ENCODE results near the gene NLK. TPM values are rescaled to one million over a fixed set of nuclear protein-coding genes. Genes with fewer than 3 reads are reported as not detected.
"Not testable (repeated sequence)": the region's sequence is repeated elsewhere in the genome, so short reads cannot be mapped to it uniquely, and the experiment has no call there.

The NLK gene
- total RNA-seq, 2 experiments from 2014 or later = 12.9 TPM

DNA sequence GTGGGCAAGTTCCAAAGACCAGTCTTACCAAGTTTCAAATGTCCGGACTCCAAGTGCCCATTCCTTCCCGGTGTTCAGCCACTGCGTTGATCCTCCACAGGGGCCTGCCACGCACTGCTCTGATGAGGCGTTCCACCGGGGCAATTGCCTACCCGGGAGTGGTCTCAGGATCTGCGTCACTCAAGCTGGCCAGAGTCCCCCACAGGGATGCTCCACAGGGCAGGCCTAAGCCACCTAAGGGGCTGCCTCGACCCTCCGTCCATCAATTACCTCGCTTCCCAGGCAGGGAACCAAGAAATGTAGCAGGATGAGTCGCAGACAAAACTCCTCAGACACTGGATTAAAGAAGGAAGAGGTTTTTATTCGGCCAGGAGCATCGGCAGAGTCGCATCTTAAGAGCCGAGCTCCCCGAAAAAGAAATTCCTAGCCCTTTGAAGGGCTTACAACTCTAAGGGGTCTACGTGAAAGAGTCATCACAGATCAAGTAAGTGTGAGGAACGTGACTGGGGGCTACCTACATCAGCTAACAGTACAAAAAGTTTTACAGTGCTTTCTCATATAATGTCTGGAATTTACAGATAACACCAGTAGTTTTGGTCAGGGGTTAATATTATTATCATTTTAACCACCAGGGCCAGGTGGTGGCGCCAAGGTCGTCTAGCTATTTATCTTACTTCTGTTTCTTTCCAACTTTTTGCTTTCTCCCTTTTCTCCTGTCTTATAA lies 196.2 kb downstream of the NLK start:
- CTCF ChIA-PET = interaction anchor here (2.4 kb wide), 1 partner anchor 13 kb away, joined by 7 read pairs; no protein-coding TSS in a partner anchor
- POLR2A ChIA-PET = not testable (repeated sequence)

DNA sequence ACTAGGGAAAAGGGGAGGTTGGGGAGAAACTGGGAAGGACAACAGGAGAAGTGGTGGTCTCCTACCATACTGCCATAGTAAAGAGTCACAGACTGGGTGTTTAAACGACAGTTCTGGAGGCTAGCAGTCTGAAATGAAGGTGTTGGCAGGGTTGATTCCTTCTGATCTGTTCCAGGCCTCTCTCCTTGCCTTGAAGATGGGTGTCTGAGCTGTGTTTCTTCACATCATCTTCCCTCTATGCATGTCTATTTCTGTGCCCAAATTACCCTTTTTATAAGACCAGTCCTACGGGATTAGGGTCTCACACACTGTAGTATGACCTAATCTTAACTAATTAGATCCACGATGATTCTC lies 196.8 kb downstream of the NLK start:
- ChIA-PET CTCF (interaction anchor here (2.4 kb wide), 1 partner anchor 12 kb away, joined by 7 read pairs; no protein-coding TSS in a partner anchor), POLR2A (no interaction called here)

DNA sequence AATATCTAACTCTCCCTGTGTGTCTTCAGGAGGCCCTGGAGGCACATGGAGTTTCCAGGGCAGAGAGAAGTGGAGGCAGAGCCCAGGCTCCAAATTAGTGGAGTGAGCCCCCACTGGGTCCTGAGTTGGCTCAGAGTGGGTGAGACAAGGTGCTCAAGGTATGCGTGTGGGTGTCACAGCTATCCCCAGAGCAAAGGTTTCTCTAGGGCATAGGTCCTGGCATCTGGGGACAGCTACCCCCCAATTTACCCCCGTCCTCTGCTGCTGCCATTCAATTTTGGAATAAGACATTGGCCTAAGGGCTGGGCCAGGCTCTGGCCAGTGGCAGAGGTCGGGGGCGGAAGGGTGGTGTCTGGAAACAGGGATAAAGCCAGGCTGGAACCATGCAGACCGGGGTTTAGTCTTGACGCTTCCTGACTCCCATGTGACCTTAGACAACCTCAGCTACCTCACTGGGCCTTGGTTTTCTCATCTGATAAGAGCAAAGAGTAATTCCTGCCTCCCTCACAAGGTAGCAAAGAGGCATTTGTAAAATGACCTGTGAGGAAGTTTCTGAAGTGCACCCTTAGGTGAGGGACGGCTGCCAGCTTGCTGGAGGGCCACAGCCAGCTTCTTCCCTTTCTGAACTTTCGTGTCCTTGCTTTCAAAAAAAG lies 198.3 kb downstream of the NLK start:
- CTCF ChIA-PET = interaction anchor here (2.4 kb wide), 1 partner anchor 11 kb away, joined by 7 read pairs; no protein-coding TSS in a partner anchor
- POLR2A ChIA-PET = no interaction called here

DNA sequence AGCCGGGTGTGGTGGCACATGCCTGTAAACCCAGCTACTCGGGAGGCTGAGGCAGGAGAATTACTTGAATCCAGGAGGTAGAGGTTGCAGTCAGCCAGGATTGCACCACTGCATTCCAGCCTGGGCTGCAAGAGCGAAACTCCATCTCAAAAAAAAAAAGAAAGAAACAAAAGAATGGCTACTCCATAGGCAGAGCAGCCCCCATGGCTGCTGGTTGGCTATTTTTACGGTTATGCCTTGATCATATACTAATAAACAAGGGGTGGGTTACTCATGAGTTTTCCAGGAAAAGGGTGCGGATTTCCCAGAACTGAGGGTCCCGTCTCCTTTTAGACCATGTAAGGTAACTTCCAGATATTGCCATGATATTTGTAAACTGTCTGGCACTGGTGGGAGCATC lies 200.3 kb downstream of the NLK start:
- ChIA-PET POLR2A (no interaction called here), CTCF (no interaction called here)

DNA sequence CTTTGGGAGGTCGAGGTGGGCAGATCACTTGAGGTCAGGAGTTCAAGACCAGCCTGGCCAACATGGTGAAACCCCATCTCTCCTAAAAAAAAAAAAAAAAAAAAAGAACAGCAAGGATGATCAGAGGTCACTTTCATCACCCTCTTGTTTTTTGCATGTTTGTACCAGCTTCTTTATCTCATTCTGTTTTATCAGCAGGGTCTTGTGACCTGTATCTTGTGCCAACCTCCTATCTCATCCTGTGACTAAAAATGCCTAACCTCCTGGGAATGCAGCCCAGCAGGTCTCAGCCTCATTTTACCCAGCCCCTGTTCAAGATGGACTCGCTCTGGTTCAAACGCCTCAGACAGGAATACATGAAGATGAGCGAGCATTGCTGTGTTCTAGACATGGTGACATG lies 200.8 kb downstream of the NLK start:
- POLR2A ChIA-PET = not testable (repeated sequence)

DNA sequence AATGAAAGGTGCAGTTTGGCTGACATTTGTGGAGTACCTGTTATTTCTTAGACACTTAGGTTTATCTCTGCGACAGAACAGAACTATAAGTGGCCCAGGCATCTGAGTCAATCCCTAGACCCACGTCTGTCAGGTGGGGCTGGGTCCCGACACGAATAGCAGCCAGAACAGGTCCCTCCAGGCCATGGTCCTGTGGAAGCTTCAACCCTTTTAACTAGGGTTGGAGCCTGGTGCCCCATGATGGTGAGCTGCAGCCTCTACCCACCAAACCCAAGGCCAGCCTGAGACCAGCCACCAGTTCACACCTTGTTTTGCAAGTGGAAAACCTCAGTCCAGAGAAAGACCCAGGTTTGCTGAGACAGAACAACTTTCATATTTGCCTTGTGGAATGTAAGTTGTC lies 202.0 kb downstream of the NLK start:
- ChIA-PET CTCF (interaction anchor here (0.6 kb wide), 1 partner anchor 25 kb away, joined by 3 read pairs; no protein-coding TSS in a partner anchor), POLR2A (no interaction called here)

More for the DNA sequence above, 200.8 kb downstream of the NLK start:
- CTCF ChIA-PET = not testable (repeated sequence)

Other genes with a start within 250 kb of the NLK start
- under 1 TPM in 1 of 2 experiments, not detected in 1; 0.04 TPM for gene NOS2, start 242.1 kb upstream of the NLK start, total RNA-seq
- gene LYRM9, start 149.3 kb upstream of the NLK start, total RNA-seq = 1 to 10 TPM; 2.0 to 2.2 TPM

Measured in activated CD8-positive, alpha-beta memory T cell treated with anti-CD3 and anti-CD28 coated beads for 36 hours (primary cell).